ENCODE data around the gene IL27RA. TPM values are rescaled to one million over a fixed set of nuclear protein-coding genes. Genes with fewer than 3 reads are reported as not detected.
A peak's percentile ranks its signal among the peaks of the same experiment; 100 is the strongest.
"Not testable (repeated sequence)": the region's sequence is repeated elsewhere in the genome, so short reads cannot be mapped to it uniquely, and the experiment has no call there.

The IL27RA gene
- total and polyA plus RNA-seq, 8 donors, result 1.1 to 11.1 (median 2.5) TPM; not detected in 2

DNA sequence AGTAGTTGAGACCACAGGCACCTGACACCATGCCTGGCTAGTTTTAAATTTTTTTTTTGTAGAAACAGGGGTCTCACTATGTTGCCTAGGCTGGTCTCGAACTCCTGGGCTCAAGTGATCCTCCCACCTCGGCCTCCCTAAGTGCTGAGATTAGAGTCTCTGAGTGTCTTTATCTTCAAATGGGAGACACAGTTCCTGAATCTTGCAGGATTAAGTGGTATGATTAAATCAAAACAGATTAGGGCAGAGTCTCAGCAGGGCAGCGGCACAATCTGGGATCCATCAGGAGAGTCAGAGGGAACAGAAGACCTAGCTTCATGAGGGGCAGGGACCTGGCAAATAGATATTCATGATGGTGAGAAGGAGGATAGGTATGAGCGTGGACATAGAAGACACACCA is 2.7 kb upstream of the IL27RA start:
- Histone ChIP-seq H3K4me1 (peaks cover 14 to 18% (median 16%) of the 10 kb centered on the region in 4 donors), H3K27ac (no peak overlapping the region), H3K36me3 (no peaks in the 10 kb centered on the region), H3K4me3 (no peak overlapping the region), H3K9me3 (no peaks in the 10 kb centered on the region), H3K27me3 (peaks cover 0 to 56% (median 9%) of the 10 kb centered on the region in 3 donors)
- no peak for TF ChIP-seq POLR2A (IDR thresholded peaks at IDR 0.05)
- no peak for TF ChIP-seq EP300 (IDR thresholded peaks at IDR 0.05)
- TF ChIP-seq POLR2AphosphoS5 (IDR thresholded peaks at IDR 0.05), result no peak
- TF ChIP-seq, protein P1, sequence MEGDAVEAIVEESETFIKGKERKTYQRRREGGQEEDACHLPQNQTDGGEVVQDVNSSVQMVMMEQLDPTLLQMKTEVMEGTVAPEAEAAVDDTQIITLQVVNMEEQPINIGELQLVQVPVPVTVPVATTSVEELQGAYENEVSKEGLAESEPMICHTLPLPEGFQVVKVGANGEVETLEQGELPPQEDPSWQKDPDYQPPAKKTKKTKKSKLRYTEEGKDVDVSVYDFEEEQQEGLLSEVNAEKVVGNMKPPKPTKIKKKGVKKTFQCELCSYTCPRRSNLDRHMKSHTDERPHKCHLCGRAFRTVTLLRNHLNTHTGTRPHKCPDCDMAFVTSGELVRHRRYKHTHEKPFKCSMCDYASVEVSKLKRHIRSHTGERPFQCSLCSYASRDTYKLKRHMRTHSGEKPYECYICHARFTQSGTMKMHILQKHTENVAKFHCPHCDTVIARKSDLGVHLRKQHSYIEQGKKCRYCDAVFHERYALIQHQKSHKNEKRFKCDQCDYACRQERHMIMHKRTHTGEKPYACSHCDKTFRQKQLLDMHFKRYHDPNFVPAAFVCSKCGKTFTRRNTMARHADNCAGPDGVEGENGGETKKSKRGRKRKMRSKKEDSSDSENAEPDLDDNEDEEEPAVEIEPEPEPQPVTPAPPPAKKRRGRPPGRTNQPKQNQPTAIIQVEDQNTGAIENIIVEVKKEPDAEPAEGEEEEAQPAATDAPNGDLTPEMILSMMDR (IDR thresholded peaks at IDR 0.05), result no peak
- intact Hi-C loops (cut with DNase I; ENCODE audit: low total_unique reads), result no loop called here
- DNase-seq, result no peak
- 64 to 74% (median 67%) methylated on average over 4 of the region's 4 CpGs for WGBS, 5 donors

DNA sequence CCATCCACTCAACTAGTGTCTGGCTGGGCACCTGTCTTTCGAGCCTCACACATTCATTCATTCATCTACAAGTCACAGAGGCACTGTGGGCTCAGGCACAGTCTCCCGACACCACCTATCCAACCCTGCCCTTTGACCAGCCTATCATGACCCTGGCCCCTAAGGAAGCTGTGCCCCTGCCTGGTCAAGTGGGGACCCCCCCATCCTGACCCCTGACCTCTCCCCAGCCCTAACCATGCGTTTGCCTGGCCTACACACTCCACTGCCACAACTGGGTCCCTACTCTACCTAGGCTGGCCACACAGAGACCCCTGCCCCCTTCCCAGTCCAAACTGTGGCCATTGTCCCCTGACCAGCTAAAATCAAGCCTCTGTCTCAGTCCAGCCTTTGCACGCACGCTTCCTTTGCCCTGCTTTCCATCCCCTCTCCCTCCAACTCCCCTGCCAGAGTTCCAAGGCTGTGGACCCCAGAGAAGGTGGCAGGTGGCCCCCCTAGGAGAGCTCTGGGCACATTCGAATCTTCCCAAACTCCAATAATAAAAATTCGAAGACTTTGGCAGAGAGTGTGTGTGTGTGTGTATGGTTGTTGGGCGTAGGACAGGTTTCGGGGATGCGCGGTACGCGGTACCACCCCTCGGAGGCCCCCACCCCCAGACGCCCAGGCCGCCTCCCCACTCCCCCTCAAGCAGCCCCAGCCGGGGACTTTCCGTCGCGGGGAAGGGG is 404 bp upstream of the IL27RA start:
- H3K36me3 ChIP-seq, result no peaks in the 10 kb centered on the region
- no peak for DNase-seq
- peak overlapping the region; percentile 57 to 75 (median 63) for H3K4me3 ChIP-seq
- no peaks in the 10 kb centered on the region for H3K9me3 ChIP-seq
- TF ChIP-seq, protein P1 (IDR thresholded peaks at IDR 0.05), result no peak
- no peak for TF ChIP-seq POLR2A (IDR thresholded peaks at IDR 0.05)
- TF ChIP-seq POLR2AphosphoS5 (IDR thresholded peaks at IDR 0.05), result no peak
- no peak for TF ChIP-seq EP300 (IDR thresholded peaks at IDR 0.05)
- intact Hi-C loops (cut with DNase I; ENCODE audit: low total_unique reads), result no loop called here
- WGBS, 5 donors, result 20 to 55% (median 24%) methylated on average over 7 to 20 of the region's 20 CpGs
- H3K27ac ChIP-seq, result peak overlapping the region; percentile 1 to 86 (median 78)
- H3K4me1 ChIP-seq, result peaks cover 14 to 16% (median 15%) of the 10 kb centered on the region in 4 donors
- peaks cover 0 to 56% (median 9%) of the 10 kb centered on the region in 3 donors for H3K27me3 ChIP-seq

DNA sequence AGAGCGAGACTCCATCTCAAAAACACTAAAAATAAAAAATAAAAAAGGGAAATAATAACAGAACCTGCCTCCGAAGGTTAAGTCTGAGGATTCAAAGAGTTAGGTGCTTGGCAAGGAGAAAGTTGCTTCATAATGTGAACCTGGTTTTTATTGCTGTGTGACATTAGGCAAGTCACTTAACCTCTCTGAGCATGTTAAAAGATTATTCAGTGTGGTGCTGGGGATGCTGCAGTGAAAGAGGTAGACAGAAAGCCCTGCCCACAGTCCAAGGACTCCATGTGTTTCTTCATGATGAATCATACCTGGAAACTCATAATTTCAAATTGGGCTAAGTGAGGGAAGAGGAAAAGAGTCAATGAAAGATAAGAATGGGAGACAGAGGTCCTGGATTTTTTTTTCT is 2.4 kb downstream of the IL27RA start:
- 96 to 100% (median 97%) methylated on average over 2 of the region's 2 CpGs for WGBS, 5 donors

GRCh38 chr19:14035159-14035558 is 3.6 kb downstream of the IL27RA start:
- H3K36me3 ChIP-seq; H3K27ac ChIP-seq; DNase-seq; intact Hi-C loops (cut with DNase I; ENCODE audit: low total_unique reads); H3K9me3 ChIP-seq; H3K4me3 ChIP-seq: not testable (repeated sequence)
- Histone ChIP-seq H3K27me3 (peaks cover 0 to 30% (median 9%) of the 10 kb centered on the region in 3 donors), H3K4me1 (peaks cover 14 to 16% (median 15%) of the 10 kb centered on the region in 4 donors)
- WGBS, 5 donors, result 89 to 91% (median 91%) methylated on average over 12 of the region's 12 CpGs

More for the DNA sequence above, 2.4 kb downstream of the IL27RA start:
- intact Hi-C loops (cut with DNase I; ENCODE audit: low total_unique reads), result no loop called here
- H3K36me3 ChIP-seq, result no peaks in the 10 kb centered on the region
- TF ChIP-seq POLR2AphosphoS5 (IDR thresholded peaks at IDR 0.05) (no peak), EP300 (IDR thresholded peaks at IDR 0.05) (no peak), POLR2A (IDR thresholded peaks at IDR 0.05) (no peak)
- TF ChIP-seq, protein P1 (IDR thresholded peaks at IDR 0.05), result no peak
- H3K4me1 ChIP-seq, result peaks cover 14 to 16% (median 15%) of the 10 kb centered on the region in 4 donors
- no peaks in the 10 kb centered on the region for H3K9me3 ChIP-seq
- peaks cover 0 to 30% (median 9%) of the 10 kb centered on the region in 3 donors for H3K27me3 ChIP-seq
- H3K4me3 ChIP-seq, result no peak overlapping the region
- no peak overlapping the region for H3K27ac ChIP-seq
- DNase-seq, result no peak

GRCh38 chr19:14035706-14036105 is 4.1 kb downstream of the IL27RA start:
- TF ChIP-seq EP300 (IDR thresholded peaks at IDR 0.05) (no peak), POLR2AphosphoS5 (IDR thresholded peaks at IDR 0.05) (no peak), POLR2A (IDR thresholded peaks at IDR 0.05) (no peak)
- TF ChIP-seq, protein P1 (IDR thresholded peaks at IDR 0.05), result no peak
- no peak overlapping the region for H3K4me3 ChIP-seq
- no peaks in the 10 kb centered on the region for H3K9me3 ChIP-seq
- WGBS, 5 donors, result 83 to 91% (median 87%) methylated on average over 7 of the region's 7 CpGs
- intact Hi-C loops (cut with DNase I; ENCODE audit: low total_unique reads), result no loop called here
- peaks cover 0 to 27% (median 9%) of the 10 kb centered on the region in 3 donors for H3K27me3 ChIP-seq
- H3K27ac ChIP-seq, result no peak overlapping the region
- DNase-seq, result no peak
- H3K4me1 ChIP-seq, result peaks cover 14 to 16% (median 15%) of the 10 kb centered on the region in 4 donors
- peaks cover 0 to 9% (median 2%) of the 10 kb centered on the region in 4 donors for H3K36me3 ChIP-seq

Measured in stomach (tissue), 9 donors.